LNCaP clone FGC (cell line): Measurements from ENCODE around the gene FAM32A.
"Not testable (repeated sequence)": the region's sequence is repeated elsewhere in the genome, so short reads cannot be mapped to it uniquely, and the experiment has no call there.

Experiments
- DNase-seq: peaks from one replicate; pipeline ENCODE4 v3.0.0-alpha.2; 2011; ENCODE audit warnings: low read depth
- H3K4me3 ChIP-seq: 2 replicates; pipeline ENCODE4 v1.5.1; 2011; ENCODE audit warnings: mild to moderate bottlenecking, low read depth, low read length, control low read depth
- CTCF ChIP-seq: IDR thresholded peaks from 2 replicates; pipeline ENCODE4 v1.5.1; 2012; ENCODE audit warnings: mild to moderate bottlenecking; ENCODE audit not compliant: control insufficient read depth, insufficient read depth; ENCODE audit errors: extremely low read depth

FAM32A gene

GRCh38 chr19:16164222-16164890 is 20.9 kb upstream of the FAM32A start:
- no peak for TF ChIP-seq CTCF

GRCh38 chr19:16166417-16166816 is 18.8 kb upstream of the FAM32A start:
- no peak overlapping the region for H3K4me3 ChIP-seq
- no peak for TF ChIP-seq CTCF
- no peak for DNase-seq

More at GRCh38 chr19:16164222-16164890, 20.9 kb upstream of the FAM32A start:
- DNase-seq = no peak
- no peak overlapping the region for H3K4me3 ChIP-seq

- TF ChIP-seq CTCF = no peak
- no peak overlapping the region for H3K4me3 ChIP-seq
- DNase-seq = no peak
Observed at GRCh38 chr19:16167055-16167454, 18.2 kb upstream of the FAM32A start.

GRCh38 chr19:16168465-16169081 is 16.6 kb upstream of the FAM32A start:
- no peak overlapping the region for H3K4me3 ChIP-seq
- DNase-seq = no peak
- TF ChIP-seq CTCF = no peak

GRCh38 chr19:16170134-16170533 is 15.1 kb upstream of the FAM32A start:
- DNase-seq = no peak
- no peak for TF ChIP-seq CTCF
- H3K4me3 ChIP-seq = no peak overlapping the region

- H3K4me3 ChIP-seq = no peak overlapping the region
- no peak for TF ChIP-seq CTCF
- no peak for DNase-seq
Observed at GRCh38 chr19:16175954-16176353, 9.3 kb upstream of the FAM32A start.

GRCh38 chr19:16178866-16179265 is 6.3 kb upstream of the FAM32A start:
- not testable (repeated sequence) for H3K4me3 ChIP-seq, DNase-seq
